ENCODE results near the gene MOB3B.
A peak's percentile ranks its signal among the peaks of the same experiment; 100 is the strongest.

Gene MOB3B

DNA sequence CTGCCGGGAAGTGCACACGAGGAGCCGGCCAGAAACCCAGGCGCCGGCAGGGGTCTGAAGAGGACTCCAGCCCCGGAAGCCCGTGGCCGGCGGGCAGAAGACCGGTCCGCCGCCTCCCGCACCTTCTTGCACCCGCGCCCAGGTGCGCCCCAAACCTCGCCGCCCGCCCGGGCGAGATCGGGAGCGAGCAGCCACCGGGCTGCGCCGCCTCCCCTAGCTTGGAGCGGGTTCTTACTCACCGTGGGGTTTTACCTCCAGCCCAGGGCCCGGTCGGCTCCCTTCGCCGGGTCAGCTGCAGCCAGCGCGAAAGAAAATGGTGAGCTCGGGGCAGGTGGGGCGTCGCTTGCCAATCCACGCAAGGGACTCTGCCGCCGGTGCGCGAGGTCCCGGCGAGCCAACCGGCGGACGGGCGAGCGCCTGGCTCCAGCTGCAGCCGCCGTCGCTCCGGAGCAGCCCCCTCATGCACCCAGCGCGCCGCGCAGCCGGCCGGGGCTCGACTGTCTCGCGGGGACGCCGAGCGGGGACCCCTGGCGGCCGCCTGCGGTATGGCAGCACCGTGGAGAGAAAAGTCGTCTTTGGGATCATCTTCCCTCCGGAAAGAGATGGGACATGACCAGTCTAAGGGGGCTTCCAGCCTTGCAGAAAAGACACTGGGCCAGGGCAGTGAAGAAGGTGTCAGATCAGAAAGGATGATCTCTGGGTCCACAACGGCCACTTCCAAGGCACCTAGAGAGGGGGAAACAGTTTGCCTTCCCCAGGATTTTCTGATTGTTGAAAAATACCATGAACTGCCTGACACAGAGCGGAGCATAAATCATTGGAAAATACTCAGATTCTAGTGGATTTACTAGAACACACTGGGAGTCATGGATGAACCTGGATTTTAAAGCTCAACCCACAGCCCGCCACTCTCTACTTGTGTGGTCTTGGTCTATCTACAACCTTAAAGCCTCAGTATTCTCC is at the start of gene MOB3B:
Gene MOB3B, minus strand, starts transcription at position 499 of the 963 bp plus-strand sequence. CDS start 74,264 bp downstream, outside the sequence.
- peak; percentile 92 for DNase-seq

DNA sequence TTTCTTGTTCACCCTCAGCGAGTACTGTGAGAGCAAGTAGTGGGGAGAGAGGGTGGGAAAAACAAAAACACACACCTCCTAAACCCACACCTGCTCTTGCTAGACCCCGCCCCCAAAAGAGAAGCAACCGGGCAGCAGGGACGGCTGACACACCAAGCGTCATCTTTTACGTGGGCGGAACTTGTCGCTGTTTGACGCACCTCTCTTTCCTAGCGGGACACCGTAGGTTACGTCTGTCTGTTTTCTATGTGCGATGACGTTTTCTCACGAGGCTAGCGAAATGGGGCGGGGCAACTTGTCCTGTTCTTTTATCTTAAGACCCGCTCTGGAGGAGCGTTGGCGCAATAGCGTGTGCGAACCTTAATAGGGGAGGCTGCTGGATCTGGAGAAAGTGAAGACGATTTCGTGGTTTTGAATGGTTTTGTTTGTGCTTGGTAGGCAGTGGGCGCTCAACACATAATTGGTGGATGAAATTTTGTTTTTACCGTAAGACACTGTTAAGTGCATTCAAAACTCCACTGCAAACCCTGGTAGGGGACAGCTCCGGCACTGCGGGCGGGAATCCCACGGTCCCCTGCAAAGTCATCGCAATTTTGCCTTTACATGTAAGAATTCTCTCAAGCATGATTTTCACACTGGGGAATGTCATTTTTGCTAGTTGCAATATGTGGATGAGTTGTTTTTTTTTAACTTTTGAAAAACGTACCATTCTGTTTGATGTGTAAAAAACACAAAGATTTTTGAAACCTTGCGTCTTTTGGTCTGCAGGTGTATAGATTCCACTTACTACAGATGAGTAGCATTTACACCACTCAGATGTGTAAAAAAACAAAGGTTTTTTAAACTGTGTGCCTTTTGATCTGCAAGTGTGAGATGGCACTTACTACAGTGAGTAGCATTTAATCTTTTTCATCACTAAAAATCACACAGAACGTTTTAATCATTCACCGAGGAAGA is 44.3 kb upstream of the MOB3B start:
- DNase-seq = peak; percentile 91

GRCh38 chr9:27572918-27573633 is 43.5 kb upstream of the MOB3B start, which contains the start of gene C9orf72:
Gene C9orf72 (minus strand): TSS chr9:27573481. CDS start chr9:27567120, 6,361 bp downstream.
- peak; percentile 93 for DNase-seq

DNA sequence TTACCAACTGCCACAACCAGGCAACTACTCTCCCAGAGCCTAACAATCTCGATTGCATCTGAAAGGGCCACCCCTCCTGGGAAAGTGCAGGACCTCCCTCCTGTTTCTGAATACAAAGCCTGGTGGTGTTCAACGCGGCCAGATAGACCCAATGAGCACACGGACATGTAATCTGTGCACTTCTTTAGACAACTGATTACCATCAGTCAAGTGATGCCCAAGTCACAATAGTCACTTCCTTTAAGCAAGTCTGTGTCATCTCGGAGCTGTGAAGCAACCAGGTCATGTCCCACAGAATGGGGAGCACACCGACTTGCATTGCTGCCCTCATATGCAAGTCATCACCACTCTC is 42.9 kb upstream of the MOB3B start:
- no peak for DNase-seq

GRCh38 chr9:27572061-27572460 is 42.4 kb upstream of the MOB3B start:
- DNase-seq = no peak

GRCh38 chr9:27571011-27571410 is 41.4 kb upstream of the MOB3B start:
- DNase-seq = no peak

DNA sequence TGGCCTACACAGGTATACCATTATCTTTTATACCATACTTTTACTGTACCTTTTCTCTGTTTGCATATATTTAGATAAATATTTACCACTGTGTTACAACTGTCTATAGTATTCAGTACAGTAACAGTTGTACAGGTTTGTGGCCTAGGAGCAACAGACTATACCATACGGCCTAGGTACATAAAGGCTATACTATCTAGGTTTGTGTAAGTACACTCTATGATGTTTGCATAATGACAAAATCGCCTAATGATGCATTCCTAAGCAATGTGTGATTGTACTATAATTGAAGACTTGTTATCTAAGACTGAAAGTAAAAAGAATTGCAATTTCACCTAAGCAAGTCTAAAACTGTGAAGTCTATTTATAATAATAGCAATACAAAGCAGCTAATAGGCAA is 39.8 kb upstream of the MOB3B start:
- no peak for DNase-seq

GRCh38 chr9:27566118-27566517 is 36.5 kb upstream of the MOB3B start:
- no peak for DNase-seq

DNA sequence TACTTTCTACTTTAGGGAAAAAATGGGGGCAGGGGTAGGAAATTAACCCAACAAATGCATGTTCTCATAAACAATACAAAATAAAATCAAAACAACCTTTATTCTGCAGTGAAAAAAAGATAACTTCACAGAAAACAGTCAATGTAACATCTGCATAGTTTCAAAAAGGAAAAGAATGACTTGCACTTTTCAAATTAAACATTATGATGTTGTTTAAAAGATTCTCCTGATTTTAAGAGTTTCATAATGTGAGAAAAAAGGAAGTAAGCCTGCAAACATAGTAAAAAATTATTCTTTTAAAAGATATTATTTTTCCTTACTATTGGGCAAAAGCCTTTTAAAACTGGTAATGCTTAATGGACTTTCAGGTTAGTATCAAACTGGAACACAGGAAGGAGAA is 36.1 kb upstream of the MOB3B start:
- DNase-seq = no peak

GRCh38 chr9:27564670-27565069 is 35.1 kb upstream of the MOB3B start:
- DNase-seq = no peak

DNA sequence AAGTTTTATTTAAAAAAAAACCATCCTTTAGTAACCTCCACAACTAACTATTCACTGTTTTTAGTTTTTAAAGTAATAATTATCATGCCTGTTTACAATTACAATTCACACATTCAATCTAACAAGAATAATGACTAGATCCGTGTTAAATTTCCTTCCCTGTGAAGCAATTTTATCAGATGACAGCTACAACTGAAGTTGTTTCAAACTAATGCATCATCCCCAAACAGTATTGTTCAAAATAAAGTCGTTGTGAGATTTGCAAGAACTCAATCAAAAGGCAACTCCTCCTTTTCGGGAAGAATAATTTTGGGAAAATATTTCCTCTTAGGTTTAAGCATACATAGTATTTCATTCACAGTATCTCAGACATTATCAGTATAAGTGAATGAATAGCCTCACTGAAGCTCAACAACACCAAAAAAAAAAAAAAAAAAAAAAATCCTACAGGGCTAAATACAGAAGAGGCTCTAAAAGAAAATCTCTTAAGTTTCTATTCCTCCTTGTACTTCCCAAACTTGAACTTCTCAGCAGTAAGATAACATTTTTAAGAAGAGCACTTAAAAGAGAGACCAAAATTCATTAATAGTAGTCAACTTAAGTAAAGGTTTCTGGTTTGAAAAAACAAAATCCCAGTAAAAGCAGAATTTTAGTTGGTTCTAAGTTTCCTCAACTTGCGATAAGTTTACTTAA is 34.3 kb upstream of the MOB3B start:
- DNase-seq = no peak

- no peak for DNase-seq
These were observed 32.1 kb upstream of the MOB3B start for GRCh38 chr9:27561685-27562084.

DNA sequence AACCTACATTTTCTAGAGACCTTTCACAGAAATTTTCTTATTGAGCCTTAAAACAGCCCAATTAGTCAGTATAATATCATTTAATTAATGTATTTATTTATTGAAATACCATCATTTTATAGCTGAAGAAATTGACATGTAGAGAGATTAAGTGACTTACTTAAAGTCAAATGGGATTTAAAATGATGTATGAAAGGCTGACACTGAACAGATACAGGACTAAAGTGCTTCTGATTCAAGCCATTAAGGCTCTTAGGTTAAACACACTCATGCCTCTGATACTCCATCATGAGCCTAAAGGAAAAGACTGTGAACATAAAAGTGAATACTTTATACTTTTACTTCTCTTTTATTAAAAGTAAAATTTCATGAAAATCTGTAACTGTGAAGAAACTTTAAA is 30.8 kb upstream of the MOB3B start:
- no peak for DNase-seq

DNA sequence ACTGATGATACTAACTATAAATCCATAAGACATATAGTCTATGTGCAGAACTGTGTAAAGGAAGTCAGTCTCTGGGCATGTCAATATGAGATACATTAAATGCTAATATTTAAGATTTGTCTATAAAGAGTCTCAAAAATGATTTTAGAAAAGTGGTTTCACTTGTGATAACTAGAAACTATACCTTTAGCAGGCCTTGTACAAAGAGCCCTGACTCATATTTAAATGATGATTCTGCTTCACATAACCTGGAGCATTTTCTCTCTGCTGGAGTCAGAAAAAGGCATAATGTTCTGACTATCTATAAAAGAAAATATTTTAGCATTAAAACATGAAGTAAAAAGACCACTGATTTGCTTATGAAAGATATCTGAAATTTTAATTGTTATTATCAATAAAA is 28.7 kb upstream of the MOB3B start:
- no peak for DNase-seq

- no peak for DNase-seq
These were observed 26.9 kb upstream of the MOB3B start for GRCh38 chr9:27556470-27556869.

- DNase-seq = no peak
These were observed 25.1 kb upstream of the MOB3B start for GRCh38 chr9:27554712-27555111.

DNA sequence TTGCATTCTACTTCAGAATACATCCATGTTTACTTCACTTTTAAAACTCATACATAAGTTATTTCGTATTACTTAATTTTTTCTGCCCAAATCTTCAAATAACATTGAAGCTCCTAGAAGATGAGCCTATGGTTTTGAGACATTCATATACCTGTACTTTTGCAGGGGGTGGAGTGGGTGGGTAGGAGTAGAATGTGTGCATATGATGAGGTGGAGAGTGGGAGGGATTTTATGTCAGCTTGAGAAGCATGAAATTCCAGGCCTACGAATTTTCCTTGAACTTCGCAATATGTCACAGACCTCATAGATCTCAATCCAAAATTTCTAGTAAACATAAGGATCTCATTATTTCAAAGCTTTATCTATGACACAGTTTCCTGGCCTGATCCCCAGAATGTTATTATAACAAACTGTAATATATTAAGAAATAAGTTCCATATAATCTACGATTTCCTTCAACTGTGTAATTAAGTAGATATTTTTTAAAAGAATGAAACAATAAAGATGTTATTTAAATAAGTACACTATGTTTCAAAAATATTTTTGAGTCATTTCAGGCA is 19.7 kb upstream of the MOB3B start:
- DNase-seq = no peak

- DNase-seq = no peak
These were observed 18.6 kb upstream of the MOB3B start for GRCh38 chr9:27548055-27548741.

DNA sequence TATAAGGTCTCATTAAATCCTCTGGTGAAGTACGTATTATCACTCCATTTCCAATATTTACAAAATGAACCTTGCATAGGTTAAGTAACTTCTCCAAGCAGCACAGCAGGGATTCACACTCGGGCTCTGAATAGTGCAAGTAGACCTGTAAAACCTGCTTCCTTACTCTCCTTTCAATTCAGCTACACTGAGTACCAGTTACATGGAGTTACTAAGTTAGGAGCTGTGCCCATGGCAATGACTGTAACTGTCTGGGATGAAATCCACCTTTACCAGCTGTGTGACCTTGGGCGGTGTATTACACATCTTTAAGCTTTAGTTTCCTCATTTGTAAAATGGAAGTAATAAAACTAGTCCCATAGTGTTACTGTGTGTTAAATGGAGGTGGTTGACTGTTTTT is 15.9 kb upstream of the MOB3B start:
- DNase-seq = no peak

DNA sequence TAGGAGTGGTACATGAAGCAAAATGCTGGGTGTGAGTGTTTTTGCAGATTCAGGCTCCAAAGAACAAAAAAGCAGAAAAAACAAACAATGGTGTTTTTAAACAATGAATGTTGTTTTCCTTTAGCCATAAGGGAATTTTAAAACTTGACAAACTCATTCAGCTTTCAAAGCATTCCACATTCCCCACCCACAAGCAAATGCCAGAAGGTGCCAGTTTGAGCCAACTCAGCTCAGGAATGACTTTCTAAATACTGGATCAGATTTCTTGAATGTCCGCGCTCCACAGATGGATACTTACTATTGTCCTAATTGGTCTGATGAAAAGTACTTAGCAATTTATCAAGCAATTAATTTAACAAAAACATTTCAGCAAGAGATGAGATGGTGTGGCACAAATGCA is 12.9 kb upstream of the MOB3B start:
- DNase-seq = no peak

GRCh38 chr9:27541740-27542139 is 12.1 kb upstream of the MOB3B start:
- no peak for DNase-seq
